HCT116 (cell line): ENCODE results near the gene CABP1.

Experiments used
- CTCF ChIP-seq, 3 experiments: fragments of 200-600 bp in 1 of 3; sonication (generic) in 1 of 3; IDR thresholded peaks in 2 of 3; conservative IDR thresholded peaks in 1 of 3; 2 replicates each; pipeline ENCODE4 v1.5.1; 2012 to 2017; ENCODE audit warnings: low read depth in 2 of 3, low read length in 2 of 3, antibody characterized with exemption in 1 of 3, borderline replicate concordance in 1 of 3, control low read depth in 1 of 3, mild to moderate bottlenecking in 1 of 3, mixed read lengths in 1 of 3, mixed run types in 1 of 3, moderate library complexity in 1 of 3; ENCODE audit not compliant: insufficient read depth in 1 of 3
- EZH2 ChIP-seq: fragments of 200-600 bp; sonication (generic); IDR thresholded peaks from 2 replicates; pipeline ENCODE4 v1.6.1; 2017; ENCODE audit warnings: antibody characterized with exemption, mixed run types
- POLR2A ChIP-seq: IDR thresholded peaks from 2 replicates; pipeline ENCODE4 v1.7.0; 2011; ENCODE audit warnings: borderline replicate concordance; ENCODE audit not compliant: insufficient read depth, insufficient read length; ENCODE audit errors: extremely low read depth
- POLR2AphosphoS5 ChIP-seq: IDR thresholded peaks from 2 replicates; pipeline ENCODE4 v1.6.1; 2011; ENCODE audit warnings: mild to moderate bottlenecking, low read depth, low read length, moderate library complexity
- REST ChIP-seq: IDR thresholded peaks from 2 replicates; pipeline ENCODE4 v1.6.1; 2012; ENCODE audit warnings: low read depth

- TF ChIP-seq POLR2A: peak; percentile 64
- TF ChIP-seq EZH2: no peak
- no peak for TF ChIP-seq CTCF (IDR thresholded peaks at IDR 0.05 in 2 of 3, conservative IDR thresholded peaks at IDR 0.05 in 1 of 3; ENCODE audit: borderline replicate concordance in 1 of 3, insufficient read depth in 1 of 3, low read depth in 2 of 3, low read length in 2 of 3)
- TF ChIP-seq REST: no peak
- peak; percentile 90 for TF ChIP-seq POLR2AphosphoS5
These were observed 45.8 kb downstream of the CABP1 start for GRCh38 chr12:120686151-120686689.
